Measurements from ENCODE around the gene GFER.
A peak's percentile ranks its signal among the peaks of the same experiment; 100 is the strongest.

GFER gene

GRCh38 chr16:1975432-1976215 is 8.4 kb upstream of the GFER start:
- no peak for DNase-seq

- no peak for DNase-seq
These were observed 7.8 kb upstream of the GFER start for GRCh38 chr16:1976216-1976520.

- DNase-seq, result no peak
These were observed 6.8 kb upstream of the GFER start for GRCh38 chr16:1976951-1977874.

DNA sequence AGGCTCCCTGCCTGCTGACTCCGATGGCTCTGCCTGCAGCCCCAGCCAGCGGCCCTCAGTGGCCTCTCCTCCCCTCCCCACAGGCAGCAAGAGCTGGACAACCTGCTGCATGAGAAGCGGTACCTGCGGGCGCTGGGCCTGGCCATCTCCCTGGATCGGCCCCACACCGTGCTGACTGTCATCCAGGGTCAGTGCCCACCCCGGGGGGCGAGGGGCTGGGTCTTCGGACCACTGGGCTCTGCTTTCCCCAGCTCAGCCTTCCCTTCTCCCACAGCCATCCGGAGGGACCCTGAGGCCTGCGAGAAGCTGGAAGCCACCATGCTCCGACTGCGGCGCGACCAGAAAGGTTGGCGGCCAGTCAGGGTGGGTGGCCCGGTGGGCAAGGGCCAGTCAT is 6.1 kb upstream of the GFER start:
- DNase-seq, result no peak

- no peak for DNase-seq
These were observed 5.4 kb upstream of the GFER start for GRCh38 chr16:1978476-1979120.

GRCh38 chr16:1979271-1980029 is 4.5 kb upstream of the GFER start:
- no peak for DNase-seq

DNA sequence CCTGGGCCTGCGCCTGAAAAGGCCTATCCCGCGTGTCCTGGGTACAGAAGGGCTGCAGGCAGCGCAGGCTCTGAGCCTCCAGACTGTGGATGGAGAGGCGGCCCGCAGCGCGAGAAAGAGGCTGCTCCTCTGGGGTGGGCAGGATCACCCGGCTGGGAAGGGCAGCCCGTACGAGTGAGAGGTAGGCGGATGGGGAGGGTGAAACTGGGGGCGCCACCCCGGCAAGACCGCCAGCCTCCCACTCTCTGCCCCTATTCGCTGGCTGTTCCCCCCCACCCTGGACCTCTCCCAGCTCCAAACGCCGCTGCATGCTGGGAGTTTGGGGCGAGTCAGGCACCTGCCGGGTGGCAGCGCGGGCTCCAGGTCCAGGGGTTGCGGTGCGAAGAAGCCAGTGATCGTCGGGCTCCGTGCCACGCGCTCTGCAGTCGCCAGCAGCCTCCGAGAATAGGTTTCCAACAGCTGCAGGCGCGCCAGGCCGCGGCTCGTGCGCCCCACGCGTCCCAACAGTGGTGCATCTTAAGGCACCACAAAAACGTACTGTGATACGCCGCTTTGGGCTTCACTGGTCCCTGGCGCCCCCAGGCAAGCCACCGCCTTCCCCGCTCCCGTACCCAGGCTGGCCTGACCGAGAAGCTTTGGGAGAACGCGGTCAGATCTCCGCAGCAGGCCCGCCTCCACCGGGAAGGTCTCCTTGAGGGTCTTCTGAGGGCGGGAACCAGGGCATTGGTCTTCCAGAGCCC is 3.8 kb upstream of the GFER start:
- DNase-seq, result no peak

GRCh38 chr16:1980770-1981087 is 3.3 kb upstream of the GFER start:
- no peak for DNase-seq

- DNase-seq, result no peak
These were observed 2.6 kb upstream of the GFER start, which contains the start of gene NOXO1 for GRCh38 chr16:1981398-1981836. Gene NOXO1 (minus strand): TSS chr16:1981469. CDS start chr16:1981179, 290 bp downstream.

- DNase-seq, result no peak
These were observed 2.0 kb upstream of the GFER start for GRCh38 chr16:1982013-1982433.

DNA sequence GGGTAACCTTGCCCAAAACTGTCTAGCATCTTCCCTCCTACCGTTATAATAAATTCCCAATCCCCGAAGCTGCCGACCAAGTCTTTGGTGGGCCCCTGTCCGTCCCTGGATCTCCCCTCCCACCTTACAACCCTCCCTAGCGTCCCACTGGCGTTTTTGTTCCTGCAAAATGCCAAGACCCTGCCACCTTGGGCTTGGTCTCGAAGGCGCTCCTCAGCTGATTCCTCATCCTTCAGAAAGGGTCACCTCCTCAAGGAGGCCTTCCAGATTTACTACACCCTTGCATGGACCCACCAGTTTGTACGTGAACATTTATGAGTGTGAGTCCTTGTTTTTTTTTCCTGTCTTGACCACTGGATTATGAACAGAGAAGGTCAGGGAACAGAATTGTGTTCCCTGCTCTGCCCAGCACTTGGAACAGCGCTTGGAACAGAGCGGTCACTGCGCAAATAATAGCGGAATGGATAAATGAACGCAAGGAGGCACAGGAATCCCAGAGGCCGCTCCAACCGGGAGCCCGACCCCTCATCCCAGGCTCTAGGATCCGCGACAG is 926 bp upstream of the GFER start:
- no peak for DNase-seq

DNA sequence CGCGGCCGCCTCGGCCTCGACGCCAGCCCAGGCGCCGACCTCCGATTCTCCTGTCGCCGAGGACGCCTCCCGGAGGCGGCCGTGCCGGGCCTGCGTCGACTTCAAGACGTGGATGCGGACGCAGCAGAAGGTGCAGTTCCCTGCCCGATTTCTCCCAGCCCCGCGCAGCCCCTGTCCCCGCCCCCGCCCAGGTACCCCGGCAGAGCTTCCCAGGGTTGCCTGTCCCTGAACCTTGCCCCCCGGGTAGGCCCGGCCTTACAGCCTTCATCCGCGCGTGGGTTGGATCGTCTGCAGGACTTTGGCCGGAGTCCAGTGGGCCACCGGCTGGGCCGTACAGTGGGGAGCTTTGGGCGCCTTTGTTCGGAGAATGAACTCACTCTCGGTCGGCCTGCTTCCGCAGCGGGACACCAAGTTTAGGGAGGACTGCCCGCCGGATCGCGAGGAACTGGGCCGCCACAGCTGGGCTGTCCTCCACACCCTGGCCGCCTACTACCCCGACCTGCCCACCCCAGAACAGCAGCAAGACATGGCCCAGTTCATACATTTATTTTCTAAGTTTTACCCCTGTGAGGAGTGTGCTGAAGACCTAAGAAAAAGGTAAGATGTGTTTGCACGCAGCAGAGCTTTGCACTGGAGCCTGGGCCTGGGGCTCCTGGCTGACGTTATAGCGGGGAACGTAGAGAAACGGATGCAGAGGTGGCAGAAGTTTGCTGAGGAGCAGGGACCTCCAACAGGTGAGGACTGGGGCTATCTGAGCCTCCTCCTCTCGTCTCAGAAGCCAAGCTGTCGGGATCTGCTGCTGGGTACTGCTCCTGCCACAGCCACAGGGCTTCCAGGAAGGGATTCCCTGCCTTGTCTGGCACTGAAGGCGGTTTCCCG is 593 bp downstream of the GFER start:
- no peak for DNase-seq

DNA sequence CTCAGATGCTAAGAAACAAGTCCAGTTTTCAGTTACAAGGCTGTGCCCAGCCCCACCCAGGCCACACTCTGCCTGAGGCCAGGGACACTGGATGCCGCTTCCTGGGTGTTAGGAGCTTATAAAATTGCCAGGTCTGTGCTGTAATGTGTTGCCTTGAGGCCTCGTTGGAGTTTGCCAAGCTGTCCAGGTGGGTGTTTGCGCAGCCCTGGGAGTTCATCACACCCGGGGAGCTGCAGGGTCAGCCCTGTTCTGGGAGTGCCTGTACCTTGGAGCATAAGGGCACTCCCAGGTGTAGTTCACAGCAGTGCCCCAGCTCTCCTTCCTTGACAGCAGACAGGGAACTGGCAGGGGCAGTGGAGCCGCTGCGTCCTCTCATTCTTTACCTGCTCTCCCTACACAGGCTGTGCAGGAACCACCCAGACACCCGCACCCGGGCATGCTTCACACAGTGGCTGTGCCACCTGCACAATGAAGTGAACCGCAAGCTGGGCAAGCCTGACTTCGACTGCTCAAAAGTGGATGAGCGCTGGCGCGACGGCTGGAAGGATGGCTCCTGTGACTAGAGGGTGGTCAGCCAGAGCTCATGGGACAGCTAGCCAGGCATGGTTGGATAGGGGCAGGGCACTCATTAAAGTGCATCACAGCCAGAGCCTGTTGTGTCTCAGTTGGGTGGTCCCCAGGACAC is 1.6 kb downstream of the GFER start:
- no peak for DNase-seq

DNA sequence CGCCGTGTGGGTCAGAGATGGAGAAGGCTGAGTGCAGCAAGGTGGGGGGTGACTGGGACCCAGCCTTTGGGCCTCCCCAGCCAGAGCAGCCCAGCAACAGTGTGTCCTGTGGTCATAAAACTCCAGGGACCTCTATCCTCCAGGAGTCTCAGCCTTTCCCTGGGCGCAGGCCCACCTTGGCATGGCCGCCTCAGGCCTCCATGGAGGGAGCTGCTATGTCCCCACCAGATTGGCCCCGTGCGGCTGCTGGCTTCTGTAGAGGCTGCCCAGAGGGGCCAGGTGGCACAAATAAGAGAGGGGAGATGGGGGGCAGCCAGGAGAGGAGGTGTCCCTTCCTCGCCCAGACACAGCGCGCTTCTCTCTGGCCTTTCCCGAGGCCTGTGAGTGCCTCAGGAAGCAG is 3.2 kb downstream of the GFER start:
- DNase-seq, result no peak

DNA sequence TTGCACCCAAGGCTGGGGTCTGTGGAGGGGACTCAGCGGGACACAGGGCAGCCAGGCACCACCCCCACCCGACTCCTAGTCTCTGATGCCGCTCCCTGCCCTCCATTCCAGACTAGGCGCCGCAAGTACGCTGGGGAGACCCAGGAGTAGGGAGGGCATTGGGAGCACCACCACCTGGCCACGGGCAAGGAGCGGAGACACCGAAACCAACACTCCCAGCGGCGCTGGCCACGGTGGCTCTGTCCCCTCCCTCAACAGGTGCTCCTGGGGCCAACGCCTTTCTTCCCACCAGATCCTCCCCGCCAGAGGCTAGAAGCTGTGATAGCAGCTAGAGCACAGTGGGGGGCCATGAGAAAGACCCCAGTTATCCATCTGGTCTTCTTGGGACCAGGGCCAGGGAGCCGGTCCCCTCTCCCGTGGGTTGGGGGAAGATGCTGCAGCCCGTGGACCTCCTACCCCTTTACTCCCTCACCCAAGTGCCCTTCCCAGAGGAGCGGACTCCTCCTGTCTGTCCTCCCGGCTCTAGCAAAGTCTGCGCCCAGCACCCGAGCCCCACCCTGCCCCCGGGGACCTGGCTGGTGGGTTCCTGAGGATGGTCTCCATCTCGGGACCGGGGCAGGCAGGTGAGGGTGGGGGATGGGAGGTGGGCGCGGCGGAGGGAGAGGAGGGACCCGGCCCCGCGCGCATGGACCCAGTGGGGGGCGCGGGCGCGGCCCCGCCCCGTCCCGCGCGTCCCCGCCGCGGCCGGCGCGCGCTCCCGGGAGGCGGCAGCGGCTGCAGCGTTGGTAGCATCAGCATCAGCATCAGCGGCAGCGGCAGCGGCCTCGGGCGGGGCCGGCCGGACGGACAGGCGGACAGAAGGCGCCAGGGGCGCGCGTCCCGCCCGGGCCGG is 5.5 kb downstream of the GFER start, which contains the start of gene SYNGR3:
Gene SYNGR3 (plus strand): TSS at position 762 of the 892 bp plus-strand sequence. CDS start 133 bp downstream, outside the sequence.
- no peak for DNase-seq

DNA sequence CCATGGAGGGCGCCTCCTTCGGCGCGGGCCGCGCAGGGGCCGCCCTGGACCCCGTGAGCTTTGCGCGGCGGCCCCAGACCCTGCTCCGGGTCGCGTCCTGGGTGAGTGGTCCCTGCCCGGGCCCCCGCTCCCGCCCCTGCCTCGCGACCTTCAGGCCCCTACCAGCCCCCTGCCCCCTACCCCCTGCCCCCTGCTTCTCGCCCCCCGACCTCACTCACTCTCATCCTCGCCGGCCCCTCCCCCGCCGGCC is 6.0 kb downstream of the GFER start:
- no peak for DNase-seq

DNA sequence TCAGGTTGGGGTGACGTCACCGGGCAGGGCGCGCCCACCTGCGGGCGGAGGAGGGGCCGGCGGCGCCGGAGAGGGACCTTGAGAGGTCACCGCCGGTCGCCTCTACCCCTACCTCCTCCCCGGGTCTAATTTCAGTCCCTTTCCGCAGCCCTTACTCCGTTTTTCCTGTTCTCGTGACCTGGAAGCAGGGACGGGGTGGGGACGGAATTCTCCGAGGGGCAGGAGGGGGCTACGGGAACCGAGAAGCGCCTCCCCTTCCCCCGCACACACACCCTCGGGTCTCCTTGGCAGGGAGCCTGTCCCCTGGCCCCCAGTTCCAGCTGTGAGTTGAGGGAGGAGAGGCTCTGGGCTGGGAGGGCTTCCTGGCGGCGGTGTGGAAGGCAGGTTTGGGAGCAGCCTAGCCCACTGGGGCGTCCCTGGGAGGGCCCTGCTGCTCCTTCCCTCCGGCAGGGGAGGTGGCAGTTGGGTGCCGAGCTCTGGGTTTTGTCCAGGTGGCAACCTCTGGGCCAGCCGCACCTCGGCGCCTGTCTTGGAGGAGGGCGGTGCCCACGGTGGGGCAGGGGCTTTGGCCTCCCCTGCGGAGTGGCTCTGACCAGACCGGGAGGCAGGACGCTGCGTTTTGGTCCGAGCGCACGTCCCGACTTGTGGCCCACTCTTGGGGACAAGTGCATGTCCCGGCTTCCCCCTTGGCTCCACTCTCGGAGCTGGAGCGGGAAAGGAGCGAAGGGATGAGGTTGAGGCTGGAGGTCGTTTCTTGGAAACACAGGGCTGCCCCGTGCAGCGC is 6.5 kb downstream of the GFER start:
- no peak for DNase-seq

DNA sequence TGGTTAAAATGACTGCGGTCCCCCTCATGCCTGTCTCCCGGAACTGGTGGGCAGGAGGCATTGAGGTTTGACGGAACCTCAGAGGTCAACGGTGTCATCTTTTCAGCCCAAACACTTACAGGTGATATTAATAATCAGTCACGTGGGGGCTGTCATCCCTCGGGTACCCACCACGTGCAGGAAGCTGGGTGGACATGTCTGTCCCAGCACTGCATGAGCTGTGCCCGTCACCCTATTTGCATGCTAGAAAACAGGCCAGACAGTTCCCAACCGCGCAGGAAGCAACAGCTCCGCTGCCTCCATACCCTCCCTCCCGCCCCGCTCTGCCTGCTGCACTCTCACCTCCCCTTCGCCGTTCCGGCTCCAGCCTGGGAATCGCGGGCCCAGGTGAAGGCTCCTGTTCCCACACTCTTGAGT is 7.2 kb downstream of the GFER start:
- peak; percentile 12 to 38 for DNase-seq

- no peak for DNase-seq
These were observed 7.6 kb downstream of the GFER start for GRCh38 chr16:1991588-1991947.

Data from bone marrow (tissue), 2 donors.